H1 (cell line): ENCODE results near the gene NDUFA12. TPM values are rescaled to one million over a fixed set of nuclear protein-coding genes. Genes with fewer than 3 reads are reported as not detected.

ENCODE experiments used
- CTCF ChIA-PET: fragments of 300-600 bp; sonication (Branson Sonifier 250); formaldehyde crosslinking; loops from one replicate; lab custom pipeline; 2021; ENCODE audit not compliant: partially characterized antibody; lab: Charles Lee
- POLR2A ChIA-PET: fragments of 300-600 bp; sonication (Branson Sonifier 250); formaldehyde crosslinking; loops from one replicate; lab custom pipeline; 2021; ENCODE audit warnings: inconsistent platforms; ENCODE audit not compliant: partially characterized antibody; lab: Charles Lee
- DNase-seq, 2 experiments: peaks; one replicate each; pipeline versions ENCODE4 v3.0.0 to v3.0.0-alpha.2; 2010 to 2022; ENCODE audit warnings: low spot score in 2 of 2, low read depth in 1 of 2, mixed read lengths in 1 of 2
- FAIRE-seq: peaks from 2 replicates; lab custom pipeline; 2011; peaks lifted over from hg19 to GRCh38; lab: Jason Lieb, UNC
- H2AFZ ChIP-seq: 2 replicates; pipeline ENCODE4 v1.8.1; 2012; ENCODE audit warnings: low read length, inconsistent platforms
- H2AK5ac ChIP-seq: 2 replicates; pipeline ENCODE4 v1.6.1; 2013; ENCODE audit warnings: low read depth, low read length
- H2BK120ac ChIP-seq: replicated peaks from 2 replicates; pipeline ENCODE3; 2013; ENCODE audit warnings: low read depth, low read length, inconsistent platforms
- H2BK12ac ChIP-seq: 2 replicates; pipeline ENCODE4 v1.6.1; 2013; ENCODE audit warnings: low read depth, low read length
- H2BK15ac ChIP-seq: 2 replicates; pipeline ENCODE4 v1.6.1; 2013; ENCODE audit warnings: low read length
- H2BK20ac ChIP-seq: 2 replicates; pipeline ENCODE4 v1.6.1; 2013; ENCODE audit warnings: low read length
- H2BK5ac ChIP-seq: 2 replicates; pipeline ENCODE4 v1.6.1; 2013; ENCODE audit warnings: low read depth, low read length
- H3K14ac ChIP-seq: 2 replicates; pipeline ENCODE4 v1.6.1; 2013; ENCODE audit warnings: inconsistent platforms; ENCODE audit not compliant: insufficient read length
- H3K18ac ChIP-seq: 2 replicates; pipeline ENCODE4 v1.6.1; 2013; ENCODE audit warnings: low read length; ENCODE audit errors: extremely low read depth
- H3K23ac ChIP-seq: 2 replicates; pipeline ENCODE4 v1.6.1; 2013; ENCODE audit warnings: inconsistent platforms; ENCODE audit not compliant: insufficient read length
- H3K23me2 ChIP-seq: 2 replicates; pipeline ENCODE4 v1.6.1; 2013; ENCODE audit warnings: low read depth, low read length
- H3K27ac ChIP-seq: 2 replicates; pipeline ENCODE4 v1.6.1; 2011; ENCODE audit warnings: low read depth, low read length, inconsistent platforms
- H3K27me3 ChIP-seq, 4 experiments: replicated peaks in 1 of 4; 1 replicate in 1 of 4; 2 replicates in 3 of 4; pipeline versions ENCODE4 v1.6.1 to v1.8.1; 2011 to 2013; ENCODE audit warnings: low read length in 3 of 4, mild to moderate bottlenecking in 3 of 4, inconsistent platforms in 2 of 4, mixed read lengths in 2 of 4, moderate library complexity in 1 of 4; ENCODE audit not compliant: control insufficient read depth in 3 of 4, insufficient read depth in 3 of 4; ENCODE audit errors: extremely low read depth in 1 of 4
- H3K36me3 ChIP-seq, 4 experiments: 2 replicates each; pipeline versions ENCODE4 v1.6.1 to v1.8.1; 2011 to 2013; ENCODE audit warnings: mild to moderate bottlenecking in 4 of 4, low read length in 3 of 4, moderate library complexity in 2 of 4, control low read depth in 1 of 4, inconsistent platforms in 1 of 4; ENCODE audit not compliant: insufficient read depth in 4 of 4, control insufficient read depth in 2 of 4
- H3K4ac ChIP-seq: replicated peaks from 2 replicates; pipeline ENCODE3; 2013; ENCODE audit warnings: low read length, low read depth, mixed read lengths, inconsistent platforms; ENCODE audit not compliant: insufficient read length
- H3K4me1 ChIP-seq, 4 experiments: replicated peaks in 1 of 4; 1 replicate in 1 of 4; 2 replicates in 3 of 4; pipeline versions ENCODE4 v1.6.1 to v1.8.1; 2011 to 2013; ENCODE audit warnings: low read length in 3 of 4, inconsistent platforms in 2 of 4, mixed read lengths in 1 of 4; ENCODE audit not compliant: insufficient read depth in 4 of 4, control insufficient read depth in 3 of 4
- H3K4me2 ChIP-seq, 2 experiments: 2 replicates each; pipeline versions ENCODE4 v1.6.1 to v1.8.1; 2011 to 2013; ENCODE audit warnings: low read depth in 2 of 2, low read length in 2 of 2, control low read depth in 1 of 2, inconsistent platforms in 1 of 2, mild to moderate bottlenecking in 1 of 2; ENCODE audit not compliant: insufficient read depth in 1 of 2
- H3K4me3 ChIP-seq, 4 experiments: fragments of 200-600, 300-600 bp in 1 of 4; sonication (generic), shearing (Covaris generic), sonication (Bioruptor Twin) in 1 of 4; 2 replicates each; pipeline versions ENCODE4 v1.5.1 to v1.8.1; 2011 to 2016; ENCODE audit warnings: low read length in 4 of 4, low read depth in 3 of 4, control low read depth in 2 of 4, inconsistent platforms in 2 of 4, mild to moderate bottlenecking in 2 of 4, mixed read lengths in 1 of 4, moderate library complexity in 1 of 4; ENCODE audit not compliant: insufficient read depth in 2 of 4; ENCODE audit errors: extremely low read depth in 1 of 4
- H3K56ac ChIP-seq: replicated peaks from 2 replicates; pipeline ENCODE3; 2013; ENCODE audit warnings: low read depth, mild to moderate bottlenecking, mixed read lengths, low read length, inconsistent platforms; ENCODE audit not compliant: insufficient read length
- H3K79me1 ChIP-seq: 2 replicates; pipeline ENCODE4 v1.6.1; 2013; ENCODE audit warnings: low read depth, low read length, control low read depth
- H3K79me2 ChIP-seq, 2 experiments: 2 replicates each; pipeline versions ENCODE4 v1.6.1 to v1.8.1; 2012 to 2013; ENCODE audit warnings: low read length in 2 of 2, mild to moderate bottlenecking in 2 of 2, inconsistent platforms in 1 of 2; ENCODE audit not compliant: insufficient read depth in 2 of 2, control insufficient read depth in 1 of 2
- H3K9ac ChIP-seq, 4 experiments: replicated peaks in 1 of 4; 1 replicate in 1 of 4; 2 replicates in 3 of 4; pipeline versions ENCODE4 v1.6.1 to v1.8.1; 2011 to 2013; ENCODE audit warnings: low read depth in 3 of 4, low read length in 3 of 4, control low read depth in 2 of 4, mild to moderate bottlenecking in 2 of 4, moderate library complexity in 2 of 4, inconsistent platforms in 1 of 4; ENCODE audit errors: extremely low read depth in 1 of 4
- H3K9me3 ChIP-seq, 2 experiments: 2 replicates each; pipeline versions ENCODE4 v1.6.1 to v1.8.1; 2012 to 2013; ENCODE audit warnings: mild to moderate bottlenecking in 2 of 2, moderate library complexity in 2 of 2, control low read depth in 1 of 2, inconsistent platforms in 1 of 2, low read depth in 1 of 2, low read length in 1 of 2, mixed read lengths in 1 of 2; ENCODE audit not compliant: insufficient read depth in 2 of 2
- H4K20me1 ChIP-seq, 2 experiments: replicated peaks in 1 of 2; 2 replicates each; pipeline versions ENCODE3 to v1.8.1; 2011 to 2013; ENCODE audit warnings: inconsistent platforms in 2 of 2, low read length in 2 of 2, mild to moderate bottlenecking in 1 of 2; ENCODE audit not compliant: insufficient read depth in 2 of 2, control insufficient read depth in 1 of 2
- H4K5ac ChIP-seq: 2 replicates; pipeline ENCODE4 v1.6.1; 2013; ENCODE audit warnings: low read length, low read depth, mixed read lengths, inconsistent platforms; ENCODE audit not compliant: insufficient read length
- H4K8ac ChIP-seq: 2 replicates; pipeline ENCODE4 v1.8.0; 2013; ENCODE audit warnings: mild to moderate bottlenecking, moderate library complexity, low read length, inconsistent platforms; ENCODE audit not compliant: insufficient read depth; ENCODE audit errors: extremely low read depth
- H4K91ac ChIP-seq: replicated peaks from 2 replicates; pipeline ENCODE3; 2013; ENCODE audit warnings: low read length, mixed read lengths, inconsistent platforms; ENCODE audit not compliant: insufficient read length
- BRCA1 ChIP-seq: IDR thresholded peaks from 2 replicates; pipeline ENCODE4 v1.6.1; 2012; ENCODE audit warnings: low read depth, low read length, improper control_type of control experiment
- CHD2 ChIP-seq: IDR thresholded peaks from 2 replicates; pipeline ENCODE4 v1.6.1; 2012; ENCODE audit warnings: low read length, improper control_type of control experiment
- E2F6 ChIP-seq: IDR thresholded peaks from 2 replicates; pipeline ENCODE4 v1.6.1; 2012; ENCODE audit warnings: inconsistent platforms
- EP300 ChIP-seq, 2 experiments: IDR thresholded peaks; 1 replicate in 1 of 2; 2 replicates in 1 of 2; pipeline ENCODE4 v1.6.1; 2011 to 2012; ENCODE audit warnings: low read depth in 2 of 2, low read length in 2 of 2, mild to moderate bottlenecking in 2 of 2, borderline replicate concordance in 1 of 2, inconsistent platforms in 1 of 2, moderate library complexity in 1 of 2
- KDM1A ChIP-seq: fragments of 200-600, 300-600 bp; sonication (generic); IDR thresholded peaks from 2 replicates; pipeline ENCODE4 v1.7.1; 2016; ENCODE audit warnings: mild to moderate bottlenecking, low read length, borderline replicate concordance
- KDM4A ChIP-seq: IDR thresholded peaks from one replicate; pipeline ENCODE4 v1.7.1; 2012; ENCODE audit warnings: low read depth, mild to moderate bottlenecking, moderate library complexity, low read length, inconsistent platforms; ENCODE audit not compliant: severe bottlenecking
- MAFK ChIP-seq: IDR thresholded peaks from 2 replicates; pipeline ENCODE4 v1.6.1; 2012; ENCODE audit warnings: low read depth, mild to moderate bottlenecking, improper control_type of control experiment, low read length
- RBBP5 ChIP-seq: IDR thresholded peaks from 2 replicates; pipeline ENCODE4 v1.7.1; 2012; ENCODE audit warnings: low read depth, mild to moderate bottlenecking, inconsistent platforms, low read length, moderate library complexity, borderline replicate concordance
- RXRA ChIP-seq: IDR thresholded peaks from 2 replicates; pipeline ENCODE4 v1.6.1; 2011; ENCODE audit warnings: low read depth, mild to moderate bottlenecking, low read length, moderate library complexity; ENCODE audit not compliant: insufficient read depth
- TBP ChIP-seq: IDR thresholded peaks from 2 replicates; pipeline ENCODE4 v1.6.1; 2011; ENCODE audit warnings: low read depth, low read length, improper control_type of control experiment
- TEAD4 ChIP-seq: IDR thresholded peaks from 2 replicates; pipeline ENCODE4 v1.6.1; 2012; ENCODE audit warnings: low read depth, low read length, inconsistent platforms, mixed read lengths
- WGBS, 2 experiments: shearing (Covaris generic) in 1 of 2; methylation state at CpG; one replicate each; pipeline versions ENCODE4 v1.1.6 to v1.1.7; 2013 to 2015; ENCODE audit warnings: low lambda C conversion rate in 2 of 2, mixed read lengths in 2 of 2, inconsistent platforms in 1 of 2, low coverage in 1 of 2, missing lambda C conversion rate in 1 of 2; ENCODE audit not compliant: insufficient replicate concordance in 2 of 2, insufficient coverage in 1 of 2, insufficient read length in 1 of 2; ENCODE audit errors: extremely low coverage in 1 of 2, missing lambda C conversion rate in 1 of 2; 5-methylcytosine and 5-hydroxymethylcytosine counted together
- polyA plus RNA-seq, 7 experiments: library from polyadenylated mRNA; depleted of rRNA in 3 of 7; stranded (reverse) in 5 of 7; unstranded in 2 of 7; fragments of >200 nt in 5 of 7; fragments of 200-250 nt in 2 of 7; gene quantifications; 1 replicate in 5 of 7; 2 replicates in 1 of 7; 4 replicates in 1 of 7; pipeline versions ENCODE4 v1.2.1 to v1.2.3, GENCODE V29; 2011 to 2013; ENCODE audit warnings: missing spikeins in 2 of 7, mixed read lengths in 2 of 7
- total RNA-seq: library from RNA; stranded (reverse); fragmentation: NEBNext Ultra II Directional; extraction: Animal tissue kit (Norgen Biotek cat#: 25700); gene quantifications from 2 replicates; pipeline ENCODE4 v1.2.1, GENCODE V29; 2021

NDUFA12 gene
- total and polyA plus RNA-seq, 2 of the 8 experiments (the other 6 are each of a cell fraction or from before 2014, with no cell fraction given) = 98.1 to 157 TPM

GRCh38 chr12:94930216-94930654 is 73.3 kb downstream of the NDUFA12 start:
- no peak overlapping the region for H4K91ac ChIP-seq
- no peak overlapping the region for H2BK120ac ChIP-seq
- no peak overlapping the region for H2BK20ac ChIP-seq
- ChIA-PET POLR2A (no interaction called here), CTCF (interaction anchor here (0.9 to 2.0 kb wide), 2 partner anchors 9 to 17 kb away, joined by 4 to 15 read pairs; no protein-coding TSS in a partner anchor)
- no peak for TF ChIP-seq CHD2
- TF ChIP-seq KDM1A = no peak
- TF ChIP-seq RXRA = no peak
- TF ChIP-seq TEAD4 = no peak
- TF ChIP-seq MAFK = no peak
- no peak for TF ChIP-seq KDM4A
- TF ChIP-seq EP300 (IDR thresholded peaks at IDR 0.05; ENCODE audit: borderline replicate concordance in 1 of 2, low read depth in 2 of 2, low read length in 2 of 2) = no peak
- TF ChIP-seq RBBP5 = no peak
- no peak for TF ChIP-seq BRCA1
- no peak for TF ChIP-seq TBP
- TF ChIP-seq E2F6 = no peak
- H2AFZ ChIP-seq = no peak overlapping the region
- no peaks in the 10 kb centered on the region for H3K27me3 ChIP-seq
- H3K18ac ChIP-seq = no peak overlapping the region
- H3K4me2 ChIP-seq = no peak overlapping the region
- no peak overlapping the region for H4K8ac ChIP-seq
- no peak overlapping the region for H3K27ac ChIP-seq
- H3K4me1 ChIP-seq = no peaks in the 10 kb centered on the region
- H3K36me3 ChIP-seq = no peaks in the 10 kb centered on the region
- H3K23me2 ChIP-seq = no peaks in the 10 kb centered on the region
- H2BK5ac ChIP-seq = no peak overlapping the region
- H3K4ac ChIP-seq = no peak overlapping the region
- FAIRE-seq = no peak
- H3K9ac ChIP-seq = no peak overlapping the region
- no peak overlapping the region for H2AK5ac ChIP-seq
- H3K79me1 ChIP-seq = no peaks in the 10 kb centered on the region
- no peak overlapping the region for H3K14ac ChIP-seq
- H3K9me3 ChIP-seq = no peaks in the 10 kb centered on the region
- no peak overlapping the region for H3K23ac ChIP-seq
- no peaks in the 10 kb centered on the region for H4K20me1 ChIP-seq
- no peak overlapping the region for H2BK12ac ChIP-seq
- no peak overlapping the region for H3K56ac ChIP-seq
- no peaks in the 10 kb centered on the region for H3K79me2 ChIP-seq
- H3K4me3 ChIP-seq = no peak overlapping the region
- DNase-seq = no peak
- no peak overlapping the region for H2BK15ac ChIP-seq
- WGBS, 2 experiments = 91% methylated on average over 6 of the region's 6 CpGs; no CpG with 5 or more reads in 1 of the 2 experiments
- no peak overlapping the region for H4K5ac ChIP-seq
